ENCODE measurements around the gene CD81.

The CD81 gene

DNA sequence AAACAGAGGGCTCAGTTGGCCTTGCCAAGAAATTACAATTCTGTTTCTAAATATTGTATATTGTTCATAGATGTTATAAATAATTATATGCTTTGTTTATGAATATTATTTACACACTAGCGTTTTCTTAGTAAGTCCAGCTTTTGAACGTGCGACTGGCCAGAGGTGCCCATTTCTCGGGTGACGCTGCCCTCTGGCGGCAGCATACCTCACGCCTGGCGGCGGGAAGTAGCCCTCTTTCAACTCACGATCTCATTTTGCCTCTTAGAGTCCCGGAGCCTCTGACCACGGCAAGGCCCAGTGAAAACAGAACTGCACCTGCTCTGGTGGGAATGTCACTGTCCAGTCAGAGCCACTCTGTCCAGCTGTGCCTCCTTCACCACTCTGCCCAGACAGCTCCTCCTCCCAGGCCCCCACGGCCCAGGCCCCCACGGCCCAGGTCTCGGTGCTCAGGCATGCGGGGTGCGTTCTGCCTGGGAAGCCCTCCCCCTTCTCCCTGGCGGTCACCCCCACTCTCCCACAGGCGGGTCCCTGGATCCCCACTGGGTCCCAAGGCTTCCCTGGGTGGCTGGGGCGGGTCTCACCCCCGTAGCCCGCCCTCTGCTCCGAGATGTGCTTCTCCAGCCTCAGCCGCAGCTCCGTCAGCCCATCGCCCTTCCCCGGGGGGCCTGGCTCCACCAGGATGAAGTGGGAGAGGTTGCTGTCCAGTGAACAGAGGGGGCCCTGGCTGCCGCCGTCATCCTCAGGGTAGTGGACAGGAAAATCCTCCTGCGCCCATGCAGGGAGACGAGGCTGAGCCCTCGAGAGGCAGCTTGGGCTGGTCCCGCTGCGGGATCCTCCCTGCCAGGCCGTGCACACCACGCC lies 42.8 kb downstream of the CD81 start:
- H3K36me3 Mint-ChIP-seq (ENCODE audit: low read depth), result no peaks in the 10 kb centered on the region
- no peaks in the 10 kb centered on the region for H3K9me3 Mint-ChIP-seq
- H3K4me1 Mint-ChIP-seq, result no peaks in the 10 kb centered on the region
- peak overlapping the region in 1 of 3 experiments; percentile 32 for H3K4me3 Mint-ChIP-seq
- no peaks in the 10 kb centered on the region for H3K27me3 Mint-ChIP-seq (ENCODE audit: low read depth)
- H3K27ac Mint-ChIP-seq, result peak overlapping the region; percentile 94 to 98 (median 94)
- TF ChIP-seq, protein P1, sequence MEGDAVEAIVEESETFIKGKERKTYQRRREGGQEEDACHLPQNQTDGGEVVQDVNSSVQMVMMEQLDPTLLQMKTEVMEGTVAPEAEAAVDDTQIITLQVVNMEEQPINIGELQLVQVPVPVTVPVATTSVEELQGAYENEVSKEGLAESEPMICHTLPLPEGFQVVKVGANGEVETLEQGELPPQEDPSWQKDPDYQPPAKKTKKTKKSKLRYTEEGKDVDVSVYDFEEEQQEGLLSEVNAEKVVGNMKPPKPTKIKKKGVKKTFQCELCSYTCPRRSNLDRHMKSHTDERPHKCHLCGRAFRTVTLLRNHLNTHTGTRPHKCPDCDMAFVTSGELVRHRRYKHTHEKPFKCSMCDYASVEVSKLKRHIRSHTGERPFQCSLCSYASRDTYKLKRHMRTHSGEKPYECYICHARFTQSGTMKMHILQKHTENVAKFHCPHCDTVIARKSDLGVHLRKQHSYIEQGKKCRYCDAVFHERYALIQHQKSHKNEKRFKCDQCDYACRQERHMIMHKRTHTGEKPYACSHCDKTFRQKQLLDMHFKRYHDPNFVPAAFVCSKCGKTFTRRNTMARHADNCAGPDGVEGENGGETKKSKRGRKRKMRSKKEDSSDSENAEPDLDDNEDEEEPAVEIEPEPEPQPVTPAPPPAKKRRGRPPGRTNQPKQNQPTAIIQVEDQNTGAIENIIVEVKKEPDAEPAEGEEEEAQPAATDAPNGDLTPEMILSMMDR (IDR thresholded peaks at IDR 0.05; ENCODE audit: unreplicated experiment in 3 of 3), result peak; percentile 78 to 89 (median 86)

DNA sequence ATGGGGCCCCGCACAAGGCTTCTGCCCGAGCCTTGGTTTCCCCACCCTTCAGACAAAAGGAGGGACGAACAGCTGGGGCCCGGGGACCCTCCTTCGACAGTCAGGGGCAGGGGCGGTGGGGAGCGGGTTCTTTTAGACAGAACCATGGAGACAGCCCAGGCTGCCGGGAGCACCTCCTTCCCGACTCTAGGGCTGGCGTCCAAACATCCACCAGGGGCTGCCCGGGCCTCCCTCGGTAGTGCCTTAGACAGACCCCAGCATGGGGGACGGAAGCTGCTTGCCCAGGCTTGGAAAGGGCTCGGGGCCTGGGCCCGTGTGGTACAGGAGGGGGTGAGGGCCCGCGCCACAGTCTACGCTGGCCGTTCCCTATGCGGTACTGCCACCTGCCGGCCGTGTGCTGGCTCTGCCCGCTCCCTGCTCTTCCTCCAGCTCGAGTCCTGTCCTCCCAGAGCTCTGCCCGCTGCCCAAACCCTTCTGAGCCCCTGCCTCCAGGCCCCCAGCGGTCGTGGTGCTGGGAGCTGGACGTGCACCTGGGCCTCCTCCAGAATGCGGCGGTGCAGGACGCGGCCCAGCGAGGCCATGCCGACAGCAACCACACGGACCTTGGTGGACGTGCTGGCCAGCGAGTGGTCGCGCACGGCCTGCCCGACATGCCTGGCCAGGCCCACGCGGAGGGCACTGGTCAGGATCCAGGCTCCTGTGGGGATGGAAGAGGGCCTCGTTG lies 43.6 kb downstream of the CD81 start:
- H3K9me3 Mint-ChIP-seq, result no peaks in the 10 kb centered on the region
- H3K27ac Mint-ChIP-seq, result peak overlapping the region in 2 of 3 experiments; percentile 75 to 94
- no peaks in the 10 kb centered on the region for H3K36me3 Mint-ChIP-seq (ENCODE audit: low read depth)
- no peaks in the 10 kb centered on the region for H3K27me3 Mint-ChIP-seq (ENCODE audit: low read depth)
- no peaks in the 10 kb centered on the region for H3K4me1 Mint-ChIP-seq
- H3K4me3 Mint-ChIP-seq, result no peak overlapping the region
- TF ChIP-seq, protein P1 (IDR thresholded peaks at IDR 0.05; ENCODE audit: unreplicated experiment in 3 of 3), result peak; percentile 95 to 96 (median 95)

DNA sequence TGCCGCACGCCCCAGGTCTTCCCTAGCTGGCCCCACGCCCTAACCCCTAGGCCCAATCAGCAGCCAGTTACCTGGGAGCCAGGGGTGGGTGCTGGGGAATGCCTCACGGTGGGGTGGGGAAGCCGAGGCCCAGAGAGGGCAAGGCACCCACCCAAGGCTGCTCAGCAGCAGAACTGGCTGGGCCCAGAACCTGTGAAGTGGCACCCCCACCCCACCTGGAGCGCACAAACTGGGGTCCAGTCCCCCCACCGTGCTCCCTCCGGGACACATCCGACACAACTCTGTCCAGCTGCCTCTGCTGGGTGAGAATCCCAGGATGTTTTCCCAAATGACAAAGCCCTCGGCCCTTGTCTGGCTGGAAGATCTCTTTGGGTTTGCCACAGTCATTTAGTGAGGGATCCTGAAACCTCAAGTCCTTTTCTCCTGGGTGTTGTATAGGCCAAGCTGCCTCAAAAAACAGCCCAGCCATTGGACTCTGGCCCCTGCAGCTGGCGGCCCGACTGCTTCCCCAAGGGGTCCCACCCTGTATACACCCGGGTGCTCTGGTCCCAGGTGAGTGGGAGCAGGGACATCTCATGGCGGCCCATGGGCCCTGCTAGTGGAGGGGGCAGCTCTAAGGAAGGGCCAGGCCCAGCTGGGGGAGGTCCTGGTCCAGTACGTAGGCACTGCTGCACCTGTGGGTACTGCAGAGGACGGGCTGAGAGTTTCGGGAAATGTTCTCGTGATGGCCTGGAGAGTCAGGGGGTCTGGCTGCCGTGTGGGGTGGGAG lies 44.3 kb downstream of the CD81 start:
- Mint-ChIP-seq H3K9me3 (no peaks in the 10 kb centered on the region), H3K36me3 (ENCODE audit: low read depth) (no peaks in the 10 kb centered on the region), H3K27ac (peak overlapping the region in 2 of 3 experiments; percentile 48 to 54), H3K27me3 (ENCODE audit: low read depth) (no peaks in the 10 kb centered on the region), H3K4me1 (no peaks in the 10 kb centered on the region), H3K4me3 (no peak overlapping the region)
- TF ChIP-seq, protein P1 (IDR thresholded peaks at IDR 0.05; ENCODE audit: unreplicated experiment in 3 of 3), result no peak

DNA sequence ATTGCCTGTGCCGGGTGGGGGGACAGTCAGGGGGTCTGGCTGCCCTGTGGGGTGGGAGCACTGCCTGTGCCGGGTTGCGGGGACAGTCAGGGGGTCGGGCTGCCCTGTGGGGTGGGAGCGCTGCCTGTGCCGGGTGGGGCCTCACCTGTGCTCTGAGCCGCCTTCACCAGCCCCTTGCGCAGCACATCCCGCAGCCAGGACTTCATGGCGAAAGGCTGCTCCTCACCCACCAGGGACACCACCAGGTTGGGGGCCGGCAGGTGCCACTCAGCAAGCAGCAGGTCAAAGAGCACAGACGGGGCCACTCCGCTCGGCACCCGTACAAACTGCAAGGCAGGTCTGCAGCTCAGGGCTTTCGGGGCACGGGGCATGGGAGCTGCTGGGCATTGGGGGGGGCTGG lies 44.9 kb downstream of the CD81 start:
- H3K9me3 Mint-ChIP-seq, result no peaks in the 10 kb centered on the region
- no peaks in the 10 kb centered on the region for H3K27me3 Mint-ChIP-seq (ENCODE audit: low read depth)
- TF ChIP-seq, protein P1 (IDR thresholded peaks at IDR 0.05; ENCODE audit: unreplicated experiment in 3 of 3), result no peak
- no peak overlapping the region for H3K27ac Mint-ChIP-seq
- H3K4me1 Mint-ChIP-seq, result no peaks in the 10 kb centered on the region
- no peaks in the 10 kb centered on the region for H3K36me3 Mint-ChIP-seq (ENCODE audit: low read depth)
- H3K4me3 Mint-ChIP-seq, result no peak overlapping the region

DNA sequence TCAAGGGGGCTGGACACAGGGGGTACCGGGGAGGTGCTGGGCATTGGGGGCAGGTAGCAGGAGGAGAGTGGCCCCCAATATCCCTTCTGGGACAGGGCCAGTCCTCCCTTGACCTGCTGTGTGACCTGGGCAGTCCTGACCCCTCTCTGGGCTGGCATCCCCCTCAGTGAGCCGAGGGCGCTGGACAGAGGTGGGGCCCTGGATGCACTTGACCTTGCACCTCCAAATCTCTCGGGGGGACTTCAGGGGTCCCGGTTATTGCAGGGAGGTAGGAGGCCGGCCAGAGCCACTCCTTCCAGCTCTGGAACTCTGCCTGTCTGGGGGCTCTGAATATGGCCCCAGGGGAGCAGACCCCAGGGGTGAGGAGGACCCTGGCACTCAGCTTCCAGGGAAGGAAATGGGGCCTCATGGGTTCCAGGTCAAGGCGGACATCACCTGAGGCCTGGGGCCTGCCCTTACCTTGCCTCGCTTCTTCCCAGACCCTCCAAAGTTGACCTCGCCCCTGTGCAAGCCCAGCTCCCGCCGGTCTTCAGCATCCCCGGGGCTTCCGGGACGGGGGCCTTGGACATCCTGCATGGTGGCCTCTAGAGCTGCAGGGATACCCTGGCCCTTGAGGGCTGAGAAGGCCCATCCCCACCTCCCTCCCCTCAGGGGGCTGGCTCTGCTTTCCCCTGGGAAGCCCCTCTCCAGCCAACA lies 45.5 kb downstream of the CD81 start:
- no peak overlapping the region for H3K27ac Mint-ChIP-seq
- H3K27me3 Mint-ChIP-seq (ENCODE audit: low read depth), result no peaks in the 10 kb centered on the region
- no peak overlapping the region for H3K4me3 Mint-ChIP-seq
- TF ChIP-seq, protein P1 (IDR thresholded peaks at IDR 0.05; ENCODE audit: unreplicated experiment in 3 of 3), result no peak
- no peaks in the 10 kb centered on the region for H3K4me1 Mint-ChIP-seq
- no peaks in the 10 kb centered on the region for H3K36me3 Mint-ChIP-seq (ENCODE audit: low read depth)
- no peaks in the 10 kb centered on the region for H3K9me3 Mint-ChIP-seq

Measured in nephron (organoid).